GDM1 (cell line): Measurements from ENCODE around the gene RIOK2.
"Not testable (repeated sequence)": the region's sequence is repeated elsewhere in the genome, so short reads cannot be mapped to it uniquely, and the experiment has no call there.

ENCODE experiments used
- DNase-seq: peaks from one replicate; lab custom pipeline; 2025; lab: John Stamatoyannopoulos, UW

Gene RIOK2

DNA sequence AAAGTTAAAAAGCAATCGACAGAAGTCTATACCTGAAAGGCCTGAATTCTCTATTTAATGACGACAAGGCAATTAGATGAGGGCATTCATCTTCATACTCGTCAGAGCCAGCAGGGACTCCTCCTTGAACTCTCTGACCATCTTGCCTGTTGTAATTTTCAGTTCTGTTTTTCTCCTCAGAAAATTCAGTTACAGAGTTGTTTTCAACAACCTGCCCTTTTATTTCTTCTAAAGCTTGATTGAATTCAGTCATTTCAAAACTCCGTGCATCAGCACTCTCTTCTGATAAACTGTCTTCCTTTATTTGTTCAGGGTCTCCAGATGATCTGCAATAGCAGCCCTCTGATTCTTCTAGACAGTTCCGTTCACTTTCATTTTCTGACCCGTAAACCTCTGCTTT lies 15.6 kb downstream of the RIOK2 start:
- no peak for DNase-seq

DNA sequence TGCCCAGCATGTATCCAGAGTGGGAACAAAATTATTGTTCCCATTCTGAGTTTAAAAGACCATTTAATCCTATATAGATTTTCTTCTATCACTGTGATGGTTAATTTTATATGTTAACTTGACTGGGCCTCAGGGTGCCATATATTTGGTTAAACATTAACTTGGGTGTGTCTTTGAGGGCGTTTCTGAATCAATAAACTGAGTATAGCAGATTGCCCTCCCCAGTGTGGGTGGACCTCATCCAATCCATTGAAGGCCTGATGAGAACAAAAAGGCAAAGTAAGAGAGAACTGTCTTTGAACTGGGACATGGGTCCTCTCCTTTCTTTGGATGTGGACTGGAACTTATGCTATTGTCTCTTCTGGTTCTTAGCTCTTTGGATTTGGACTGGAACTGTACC lies 17.3 kb downstream of the RIOK2 start:
- DNase-seq: no peak

DNA sequence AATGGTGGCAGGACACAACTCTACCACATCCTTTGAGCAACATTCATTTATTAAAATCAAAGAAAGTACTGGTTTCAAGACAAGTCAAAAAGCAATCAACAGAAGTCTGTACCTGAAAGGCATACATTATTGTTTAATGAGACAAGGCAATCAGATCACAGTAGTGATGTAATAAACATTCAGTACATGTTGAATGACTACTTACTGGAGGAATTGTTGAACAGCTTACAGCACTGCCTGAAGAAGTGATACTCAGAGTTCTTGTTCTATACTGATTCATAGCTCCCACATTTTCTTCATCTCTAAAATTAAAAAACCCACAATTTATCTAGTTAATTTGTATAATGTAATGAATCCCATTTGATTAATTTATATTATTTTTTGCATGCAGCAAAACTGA lies 18.2 kb downstream of the RIOK2 start:
- DNase-seq: no peak

DNA sequence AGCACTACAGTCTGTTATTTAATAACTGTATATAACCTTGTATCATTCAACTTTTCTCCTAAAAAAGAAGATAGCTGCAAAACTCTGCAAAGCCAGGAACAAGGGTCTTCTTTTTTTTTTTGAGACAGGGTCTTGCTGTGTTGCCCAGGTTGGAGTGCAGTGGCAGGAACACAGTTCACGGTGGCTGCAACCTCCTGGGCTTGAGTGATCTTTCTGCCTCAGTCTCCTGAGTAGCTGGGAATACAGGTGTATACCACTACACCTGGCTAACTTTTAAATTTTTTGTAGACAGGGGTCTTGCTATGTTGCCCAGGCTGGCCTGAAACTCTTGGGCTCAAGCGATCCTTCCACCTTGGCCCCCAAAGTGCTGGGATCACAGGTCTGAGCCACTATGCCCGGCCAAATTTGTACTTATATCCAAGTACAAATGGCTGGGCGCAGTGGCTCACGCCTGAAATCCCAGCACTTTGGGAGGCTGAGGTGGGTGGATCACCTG lies 19.2 kb downstream of the RIOK2 start:
- no peak for DNase-seq

DNA sequence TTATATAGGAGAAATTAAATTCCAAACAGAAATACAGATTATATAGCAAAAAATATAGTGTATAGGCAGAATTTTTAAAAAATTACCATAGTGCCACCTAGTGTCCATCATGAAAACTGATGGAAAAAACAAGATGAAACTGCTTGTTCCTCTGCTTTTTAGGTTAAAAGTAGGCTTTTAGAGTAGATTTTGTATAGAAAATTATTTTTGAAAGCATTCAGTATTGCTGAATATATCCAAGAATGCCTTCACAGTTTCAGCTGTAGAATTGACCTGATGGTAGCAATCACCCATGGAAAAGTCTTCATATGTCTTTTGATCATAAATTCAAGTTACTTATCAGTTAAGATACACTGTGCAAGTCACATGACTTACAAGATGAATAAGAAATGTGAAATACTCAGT lies 19.7 kb downstream of the RIOK2 start:
- DNase-seq: no peak

DNA sequence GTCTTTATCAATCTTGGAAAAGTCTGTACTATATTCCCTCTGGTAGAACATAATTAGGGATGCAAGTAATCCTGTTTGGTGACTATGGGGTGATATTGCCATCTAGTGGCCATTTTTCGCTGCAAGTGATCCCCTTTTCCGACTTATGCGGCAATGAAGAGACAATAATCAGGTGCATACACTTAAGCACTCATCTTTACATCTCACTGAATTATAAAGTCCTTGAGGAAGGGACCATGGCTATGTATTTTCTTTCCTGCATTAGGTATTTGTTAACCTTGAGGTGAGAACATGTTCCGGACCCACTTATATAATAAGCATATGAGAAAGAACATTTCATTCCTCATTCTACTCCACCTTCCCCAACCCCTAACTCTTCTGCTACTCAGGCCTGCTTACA lies 21.0 kb downstream of the RIOK2 start:
- DNase-seq: peak; percentile 16

DNA sequence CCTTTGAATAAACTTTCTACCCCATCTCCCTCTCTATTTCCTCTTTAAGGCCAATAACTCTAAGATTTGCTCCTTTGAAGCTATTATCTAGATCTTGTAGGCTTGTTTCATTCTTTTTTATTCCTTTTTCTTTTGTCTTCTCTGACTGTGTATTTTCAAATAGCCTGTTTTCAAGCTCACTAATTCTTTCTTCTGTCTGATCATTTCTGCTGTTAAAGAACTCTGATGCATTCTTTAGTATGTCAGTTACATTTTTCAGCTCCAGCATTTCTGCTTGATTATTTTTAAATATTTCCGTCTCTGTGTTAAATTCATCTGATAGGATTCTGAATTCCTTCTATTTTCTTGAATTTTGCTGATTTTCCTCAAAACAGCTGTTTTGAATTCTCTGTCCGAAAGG lies 25.4 kb downstream of the RIOK2 start:
- DNase-seq: no peak

DNA sequence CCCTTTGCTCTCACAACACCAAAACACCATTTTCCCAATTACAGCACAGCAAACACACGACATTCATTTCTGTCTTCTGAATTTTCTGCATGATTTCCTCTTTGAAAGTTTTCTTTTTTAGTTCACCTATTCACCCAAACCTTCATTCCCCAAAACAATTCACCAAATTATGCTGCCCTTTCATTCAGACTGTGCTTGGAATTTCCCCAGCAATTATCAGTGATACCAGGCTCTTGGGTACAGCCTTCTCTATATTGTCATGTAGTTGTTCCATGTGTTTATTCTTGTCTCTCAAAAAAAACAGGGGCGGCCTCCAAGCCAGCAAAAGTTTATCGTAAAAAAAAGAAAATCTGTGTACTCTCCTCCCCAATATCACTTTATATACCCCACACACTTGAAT lies 31.7 kb downstream of the RIOK2 start:
- DNase-seq: no peak

DNA sequence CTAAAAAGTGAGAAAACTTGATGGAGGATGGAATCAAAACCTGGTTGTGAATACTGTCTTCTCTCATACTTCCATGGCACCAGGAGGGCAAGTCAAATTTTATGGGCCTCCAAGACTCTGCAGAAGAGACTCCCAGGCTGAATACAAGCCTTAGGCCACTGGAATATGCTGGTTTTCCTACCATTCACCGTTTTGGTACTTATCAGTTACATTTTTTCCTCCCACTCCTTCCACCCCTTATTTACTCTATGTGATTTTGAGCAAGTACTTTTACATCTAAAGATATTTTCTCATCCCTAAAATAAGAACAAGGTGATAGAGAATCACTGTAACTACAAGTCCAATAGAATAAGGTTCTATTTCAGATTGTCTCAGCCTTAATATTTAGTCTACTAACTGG lies 32.6 kb downstream of the RIOK2 start:
- DNase-seq: no peak

DNA sequence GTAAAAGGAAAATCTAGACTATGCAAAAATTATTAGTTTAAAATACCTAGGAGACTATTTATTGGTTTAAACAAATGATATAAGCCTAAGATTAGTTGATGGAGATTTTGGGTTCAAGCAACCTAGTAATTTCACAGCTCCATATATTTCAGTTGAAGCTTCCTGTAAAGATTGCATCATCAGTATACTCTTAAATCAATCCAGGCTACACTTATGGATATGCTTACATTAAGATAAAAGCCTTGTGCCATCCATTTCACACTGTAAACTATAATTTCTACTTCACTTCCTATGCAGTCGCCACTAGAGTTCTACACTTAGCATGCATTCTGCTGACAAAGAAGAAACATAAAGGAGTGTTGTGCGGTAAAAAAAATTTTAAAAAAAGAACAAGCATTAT lies 33.3 kb downstream of the RIOK2 start:
- DNase-seq: no peak

DNA sequence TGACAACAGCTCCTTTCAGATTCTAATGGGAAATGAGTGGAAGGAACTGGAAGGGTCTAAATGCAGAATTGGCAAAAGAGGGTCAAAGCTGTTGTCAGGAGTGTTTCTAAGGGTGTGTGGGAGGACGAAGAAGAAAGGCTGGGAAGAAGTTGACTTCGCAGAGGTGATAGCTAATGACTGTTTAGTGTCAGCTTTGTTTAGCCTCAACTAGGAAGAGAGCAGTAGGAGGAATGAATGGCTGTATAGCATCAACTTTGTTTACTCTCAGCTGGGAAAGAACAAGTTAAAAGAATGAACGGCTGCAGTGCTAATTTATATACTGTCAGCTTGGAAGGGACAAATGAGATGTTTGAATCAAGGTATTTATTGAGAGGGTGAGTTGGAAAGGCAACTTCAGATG lies 34.8 kb downstream of the RIOK2 start:
- DNase-seq: no peak

DNA sequence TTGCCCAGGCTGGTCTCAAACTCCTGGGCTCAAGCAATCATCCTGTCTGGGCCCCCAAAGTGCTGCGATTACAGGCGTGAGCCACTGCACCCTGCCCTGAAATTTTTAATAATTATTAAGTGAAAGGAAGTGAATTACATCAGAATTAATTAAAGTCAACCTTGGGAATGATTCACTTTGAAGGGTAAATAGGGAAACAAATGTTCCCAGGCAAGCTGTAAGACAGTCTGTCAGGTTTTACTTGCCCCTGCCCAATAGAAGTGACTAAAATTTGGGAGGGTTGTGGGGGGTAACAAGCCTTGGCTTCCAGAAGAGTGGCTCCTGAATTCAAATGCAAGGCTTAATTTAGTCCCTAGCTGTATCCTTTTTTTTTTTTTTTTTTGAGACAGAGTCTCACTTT lies 39.3 kb downstream of the RIOK2 start:
- DNase-seq: no peak

DNA sequence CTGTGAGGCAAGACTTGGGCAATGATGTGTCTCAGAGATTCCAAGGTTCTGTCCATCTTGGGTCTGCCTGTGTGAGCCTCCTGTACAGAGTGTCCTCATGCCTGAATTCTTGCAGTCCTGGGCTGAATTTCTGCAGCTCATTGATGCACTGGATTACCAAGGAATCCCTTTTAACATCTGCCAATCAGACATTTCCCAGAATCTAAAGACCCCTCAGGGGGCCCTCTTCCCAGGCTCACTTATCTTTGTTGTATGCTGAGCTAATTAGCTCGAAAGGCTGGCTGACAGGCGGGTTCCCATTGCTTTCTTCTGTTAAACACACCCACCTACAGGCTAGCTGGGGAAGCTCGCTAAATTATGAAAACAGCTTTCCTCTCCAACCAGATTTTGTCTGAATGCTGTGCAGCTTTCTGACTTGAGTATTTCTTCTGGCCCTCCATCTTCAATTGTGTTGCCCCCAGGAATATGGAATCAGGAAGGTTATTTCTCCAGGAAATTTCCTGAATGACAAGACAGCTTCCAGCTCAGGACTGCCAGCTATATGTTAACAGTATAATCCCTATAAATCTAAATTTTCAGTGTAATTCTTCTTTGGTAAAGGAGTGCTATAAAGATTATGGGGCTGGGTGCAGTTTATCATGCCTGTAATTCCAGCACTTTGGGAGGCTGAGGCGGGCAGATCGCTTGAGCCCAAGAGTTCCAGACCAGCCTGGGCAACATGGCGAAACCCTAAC lies 40.4 kb downstream of the RIOK2 start, which contains the start of gene LIX1:
TSS of gene LIX1 (minus strand) at position 91 of the 734 bp plus-strand sequence. CDS start at position 56, 35 bp downstream.
- peak; percentile 18 for DNase-seq

DNA sequence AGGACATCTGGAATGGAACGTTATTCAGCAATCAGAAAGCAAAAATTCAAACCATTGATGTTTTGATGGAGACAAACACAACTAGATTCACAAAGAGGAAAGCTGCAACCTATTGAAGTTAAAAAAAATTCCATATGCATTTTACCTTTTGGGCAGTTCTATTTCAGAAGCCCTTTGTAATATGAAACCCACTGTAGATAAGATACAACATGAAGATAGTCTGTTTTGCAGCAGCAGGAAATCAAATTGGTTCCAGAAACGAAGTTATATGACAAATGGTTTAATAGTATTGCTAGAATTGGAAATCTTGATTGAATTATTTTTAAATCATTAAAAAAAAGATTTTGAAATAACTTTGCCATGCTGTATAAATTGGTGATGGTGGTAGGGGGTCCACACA lies 41.5 kb downstream of the RIOK2 start:
- no peak for DNase-seq

DNA sequence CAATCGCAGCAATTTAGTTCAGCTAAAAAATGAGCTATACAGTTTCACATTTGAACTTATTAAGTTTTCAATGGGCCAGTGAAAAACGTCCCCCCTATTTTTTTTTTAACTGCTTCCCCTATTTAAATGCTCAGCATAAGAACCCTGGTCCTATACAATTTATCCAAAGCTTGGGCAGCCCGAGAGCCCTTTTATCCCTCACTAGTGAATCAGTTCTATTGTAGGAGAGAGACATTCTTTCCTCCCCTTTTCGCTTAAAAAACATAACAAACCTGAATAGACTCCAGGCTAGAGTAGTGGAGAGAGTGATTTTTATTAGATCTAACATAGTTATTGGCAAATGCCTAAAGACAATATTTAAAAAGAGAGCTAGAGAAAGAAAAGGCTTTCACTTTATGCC lies 42.0 kb downstream of the RIOK2 start:
- DNase-seq: no peak

DNA sequence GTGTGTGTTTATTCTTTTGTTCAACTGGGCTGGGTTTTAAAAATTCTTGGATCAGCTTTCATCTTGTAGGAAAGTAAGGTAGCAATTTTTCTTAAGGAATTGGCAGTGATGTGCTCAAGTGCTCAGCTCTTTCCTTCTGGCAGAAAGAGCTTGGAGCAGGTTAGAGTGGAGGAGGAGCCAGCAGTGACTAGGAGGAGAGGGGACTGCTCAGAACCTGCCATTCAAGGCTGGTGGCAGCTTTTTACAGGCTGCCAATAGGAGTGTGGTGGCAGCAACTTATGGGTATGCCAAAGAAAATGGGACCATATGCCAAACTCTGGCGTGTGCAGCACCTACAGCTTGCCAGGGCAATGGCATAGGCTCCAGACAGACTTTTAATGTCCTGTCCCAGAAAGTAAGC lies 42.8 kb downstream of the RIOK2 start:
- DNase-seq: not testable (repeated sequence)

DNA sequence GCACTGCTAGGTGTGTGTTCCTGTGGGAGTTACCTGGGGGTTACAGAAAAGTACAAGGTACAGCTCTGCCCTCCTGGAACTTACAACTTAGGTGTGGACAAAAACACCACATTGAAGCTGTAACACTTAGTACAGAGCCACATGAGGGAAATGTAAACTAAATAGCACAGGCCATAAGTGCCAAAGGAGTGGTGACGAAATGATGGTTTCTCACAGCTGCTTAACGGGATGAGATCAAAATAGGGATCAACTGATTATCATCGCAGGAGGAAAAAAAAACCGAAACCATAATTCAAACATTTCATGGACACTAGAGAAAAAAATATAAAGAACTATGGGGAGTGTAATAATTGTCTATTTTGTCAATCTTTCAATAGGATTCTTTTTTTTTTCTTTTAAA lies 46.6 kb downstream of the RIOK2 start:
- no peak for DNase-seq

DNA sequence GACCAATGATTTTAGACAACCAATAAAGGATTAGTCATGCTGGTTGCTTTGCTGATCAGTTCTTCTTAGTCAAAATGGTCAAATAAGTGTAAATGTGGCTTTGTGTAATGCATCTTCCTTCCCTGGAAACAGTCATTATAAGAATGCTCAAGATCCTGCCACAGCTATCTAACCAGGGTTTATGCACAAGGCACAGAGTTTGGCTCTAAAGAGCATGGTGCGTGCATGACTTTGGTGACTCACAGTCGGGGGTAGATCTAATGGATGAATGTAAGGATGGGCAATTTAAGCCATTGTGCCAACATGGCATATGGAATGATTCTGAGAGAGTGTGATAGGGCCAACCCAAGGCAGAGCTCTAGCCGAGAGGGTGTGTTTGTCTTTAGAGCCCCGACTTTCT lies 47.2 kb downstream of the RIOK2 start:
- DNase-seq: no peak

DNA sequence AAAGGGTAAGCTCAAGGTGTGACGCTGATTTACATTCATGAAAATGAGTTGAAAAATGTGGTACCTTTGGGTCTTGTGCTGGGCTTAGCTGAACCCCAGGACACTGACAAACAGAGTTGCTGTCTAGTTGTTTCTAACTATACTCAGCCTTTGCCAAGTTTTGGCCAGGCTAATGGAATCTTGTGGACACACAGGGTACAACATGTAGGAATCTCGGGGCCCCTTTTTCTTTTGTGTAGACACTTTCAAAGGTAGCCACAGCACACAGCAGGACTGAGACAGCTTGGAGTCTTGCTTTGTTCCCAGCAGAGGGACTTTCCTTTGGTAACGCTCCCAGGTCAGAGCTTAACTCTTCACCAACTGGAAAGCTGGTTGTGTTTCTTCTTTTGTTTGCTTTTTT lies 48.4 kb downstream of the RIOK2 start:
- DNase-seq: no peak

DNA sequence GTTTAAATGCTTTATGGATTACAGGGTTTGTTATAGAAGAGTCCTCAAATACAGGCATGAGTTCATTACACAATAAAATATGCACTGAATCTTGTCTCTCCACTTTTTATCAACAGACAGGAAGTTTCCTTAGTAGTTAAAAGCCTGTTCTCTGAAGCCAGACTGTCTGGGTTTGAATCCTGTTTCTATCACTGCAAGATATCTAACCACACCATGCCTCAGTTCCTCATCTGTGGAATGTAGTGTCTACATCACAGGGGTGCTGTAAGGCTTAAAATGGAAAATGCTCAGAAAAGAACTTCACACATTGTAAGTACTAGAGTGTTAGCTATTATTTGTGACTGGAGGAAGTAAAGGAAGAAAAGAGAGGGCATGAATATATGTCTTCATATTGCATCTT lies 49.9 kb downstream of the RIOK2 start:
- DNase-seq: no peak

DNA sequence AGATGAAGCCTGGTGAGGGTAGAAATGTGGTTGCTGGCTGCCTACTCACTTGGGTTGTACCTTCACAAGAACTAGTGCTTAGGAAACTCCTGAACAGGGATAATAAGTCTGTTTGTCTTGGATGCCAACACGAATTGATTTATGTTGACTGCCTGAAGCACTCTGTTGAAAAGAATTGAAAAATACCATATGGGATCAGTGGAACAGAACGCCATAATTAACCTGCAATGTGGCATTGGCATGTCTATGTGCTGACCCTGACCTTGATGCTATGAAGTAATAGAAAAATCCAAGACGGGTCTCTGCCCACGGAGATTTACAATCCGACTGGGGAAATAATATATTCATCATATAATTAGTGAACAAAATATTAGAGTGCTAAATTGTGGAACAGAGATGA lies 51.1 kb downstream of the RIOK2 start:
- DNase-seq: no peak

DNA sequence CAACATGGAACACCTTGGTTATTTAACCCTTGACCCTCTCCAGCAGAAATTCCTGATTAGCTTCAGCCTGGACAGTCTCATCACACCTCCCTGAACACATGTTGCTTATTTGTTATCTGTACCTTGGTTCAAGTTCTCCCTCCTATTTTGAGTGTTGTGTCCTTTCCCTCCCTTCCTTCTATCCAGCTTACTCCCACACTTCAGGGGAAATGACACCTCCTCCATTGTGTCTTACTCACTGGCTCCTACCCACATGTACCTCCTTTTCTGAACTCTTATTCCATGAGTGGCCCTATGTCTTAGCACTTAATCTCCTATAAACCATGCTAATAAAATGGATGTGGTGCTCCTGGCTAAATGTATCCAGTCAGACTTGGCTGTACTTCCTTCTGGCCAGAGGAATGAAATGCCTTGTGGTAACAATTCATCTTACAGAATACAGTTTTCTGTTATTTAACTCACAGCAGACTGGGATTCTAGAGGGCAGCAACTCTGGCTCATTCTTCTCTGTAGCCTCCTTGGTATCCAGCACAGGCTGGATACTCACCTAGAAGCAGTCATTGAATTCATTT lies 51.8 kb downstream of the RIOK2 start:
- no peak for DNase-seq

DNA sequence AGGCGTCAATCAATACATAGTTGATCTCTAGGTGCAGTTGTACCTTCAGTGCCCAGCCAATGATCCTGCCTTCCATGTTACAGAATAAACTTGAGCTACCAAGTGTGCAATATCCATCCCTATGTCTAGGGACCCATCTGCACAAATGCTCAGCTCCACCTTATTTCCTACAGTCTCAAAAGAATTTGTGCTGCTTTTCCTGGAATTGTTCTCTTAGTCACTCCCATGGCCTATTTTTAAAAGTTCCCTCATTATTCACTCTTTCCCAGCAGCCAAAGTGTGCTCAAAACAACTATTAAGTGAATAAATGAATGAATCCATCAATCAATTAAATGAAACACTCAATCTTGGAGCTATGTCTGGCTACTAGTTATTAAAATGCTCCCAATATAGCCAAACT lies 55.3 kb downstream of the RIOK2 start:
- no peak for DNase-seq

DNA sequence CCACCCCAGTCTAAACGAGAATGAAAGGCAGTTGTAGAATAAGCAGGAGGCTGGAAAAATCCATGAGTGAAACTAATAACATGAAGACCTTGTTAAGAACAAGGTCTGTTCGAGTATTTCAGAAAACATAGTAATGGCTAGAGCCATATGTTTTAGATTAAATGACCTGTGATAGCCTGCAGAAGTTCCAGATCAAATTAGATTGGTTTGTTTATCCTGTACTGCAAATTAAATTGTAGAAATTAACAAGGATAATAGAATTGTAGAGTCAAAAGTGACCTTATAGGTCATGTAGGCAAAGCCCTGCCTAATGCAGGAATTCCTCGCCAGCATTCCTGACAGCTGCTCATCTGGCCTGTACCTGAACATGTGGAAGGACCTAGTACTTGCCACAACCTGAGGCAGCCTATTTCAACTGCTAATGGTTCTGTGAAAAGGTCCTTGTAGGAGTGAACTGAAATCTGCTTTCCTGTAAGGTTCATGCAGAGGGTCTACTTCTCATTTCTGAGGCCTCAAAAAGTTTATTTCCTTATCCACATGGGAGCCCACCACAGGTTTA lies 57.8 kb downstream of the RIOK2 start:
- DNase-seq: no peak
